T47D (cell line): ENCODE measurements around the gene C6orf89.
A peak's percentile ranks its signal among the peaks of the same experiment; 100 is the strongest.

Experiments used
- DNase-seq, 2 experiments: peaks; one replicate each; pipeline versions ENCODE4 v3.0.0 to v3.0.0-alpha.2; 2011 to 2012; ENCODE audit warnings: low read depth in 1 of 2, low spot score in 1 of 2
- JUND ChIP-seq: IDR thresholded peaks from 2 replicates; pipeline ENCODE4 v1.6.1; 2012; ENCODE audit warnings: low read depth
- in situ Hi-C: cut with HindIII; loops from 2 replicates; pipeline ENCODE4 v1.10.0; 2016; ENCODE audit warnings: low sequenced_read_pairs, low pct_unique_long_range_greater_than_20kb

C6orf89 gene

DNA sequence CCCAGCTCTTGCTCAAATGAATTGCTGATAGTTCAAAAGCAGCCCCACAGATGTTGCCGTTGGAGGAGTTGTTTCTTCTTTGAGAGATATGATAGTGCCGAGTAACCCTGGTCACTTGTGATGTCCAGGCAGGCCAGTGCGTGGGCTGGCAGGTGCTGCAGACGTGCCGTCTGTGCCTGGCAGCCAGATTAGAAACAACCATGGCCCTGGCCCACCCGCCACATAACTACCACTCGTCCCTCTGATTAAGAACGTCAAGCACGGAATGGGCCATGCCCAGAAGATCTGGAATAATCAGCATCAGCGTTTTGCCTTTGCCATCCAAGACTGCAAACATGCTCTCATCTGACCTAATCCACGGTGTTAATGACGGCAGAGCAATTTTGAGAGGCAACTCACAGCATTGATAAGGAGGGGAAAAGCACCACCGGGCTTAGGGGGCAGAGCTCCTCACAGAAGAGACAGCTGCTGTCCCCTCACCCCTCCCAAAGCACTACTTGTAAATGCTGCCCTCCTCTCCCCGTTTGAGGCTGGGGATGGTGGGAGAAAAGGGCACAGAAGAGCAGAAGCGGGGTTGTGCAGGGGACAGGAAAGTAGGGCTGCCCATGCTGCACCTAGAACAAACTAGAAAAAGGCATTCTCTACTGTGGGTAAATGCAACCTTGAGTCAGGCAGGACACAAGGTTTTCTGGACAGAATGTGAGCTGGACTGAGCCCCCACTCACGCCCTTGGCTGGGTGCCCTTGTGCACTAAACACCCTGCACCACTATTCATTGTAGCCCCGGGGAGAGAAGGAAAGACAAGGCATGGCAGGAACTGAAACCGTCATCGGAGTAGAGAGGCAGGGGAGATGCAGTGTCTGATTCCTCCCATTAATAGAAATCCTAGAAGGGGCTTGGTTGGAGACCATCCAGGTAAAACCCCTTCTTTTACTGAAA is 41.3 kb upstream of the C6orf89 start:
- in situ Hi-C loops: no loop called here
- no peak for TF ChIP-seq JUND
- DNase-seq: no peak

DNA sequence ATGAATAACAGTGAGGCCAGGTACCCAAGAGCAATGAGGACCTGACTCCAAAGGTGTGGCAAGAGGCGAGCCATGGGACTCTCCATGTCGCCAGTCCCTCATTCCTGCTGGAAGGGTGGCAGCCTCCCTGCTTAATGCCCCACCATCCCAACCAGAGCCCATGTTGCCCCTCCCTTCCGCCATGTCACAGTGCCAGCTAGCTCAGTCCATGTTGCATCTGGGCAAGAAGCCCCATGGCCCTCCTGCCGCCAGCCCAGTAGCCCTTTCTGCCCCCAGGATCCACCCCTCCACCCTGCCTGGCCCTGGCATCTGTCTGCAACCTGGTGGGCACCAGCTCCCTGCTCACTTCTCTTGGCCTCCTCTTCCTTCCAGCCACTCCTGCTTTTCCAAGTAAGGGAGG is 40.5 kb upstream of the C6orf89 start:
- in situ Hi-C loops: no loop called here
- DNase-seq: no peak
- TF ChIP-seq JUND: no peak

DNA sequence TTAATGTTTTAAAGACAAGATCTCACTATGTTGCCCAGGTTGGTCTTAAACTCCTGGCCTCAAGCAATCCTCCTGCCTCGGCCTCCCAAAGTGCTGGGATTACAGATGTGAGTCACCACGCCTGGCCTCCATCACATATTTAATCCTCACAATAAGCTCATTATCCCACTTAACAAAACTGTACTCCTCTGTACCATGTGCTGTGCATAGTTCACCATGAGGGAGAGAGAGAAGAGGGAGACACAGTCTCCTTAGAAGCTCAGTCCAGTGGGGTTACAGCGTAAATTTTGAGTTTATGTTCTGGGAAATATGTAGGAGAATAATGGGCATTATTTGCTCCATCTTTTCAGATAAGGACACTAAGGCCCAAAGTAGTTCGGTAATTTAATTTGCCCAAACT is 38.6 kb upstream of the C6orf89 start:
- in situ Hi-C loops: no loop called here
- no peak for TF ChIP-seq JUND
- DNase-seq: no peak

GRCh38 chr6:36847991-36848390 is 37.8 kb upstream of the C6orf89 start:
- in situ Hi-C loops: no loop called here
- TF ChIP-seq JUND: no peak
- no peak for DNase-seq

- in situ Hi-C loops: no loop called here
- TF ChIP-seq JUND: no peak
- DNase-seq: no peak
Measured at GRCh38 chr6:36848658-36849441, 36.9 kb upstream of the C6orf89 start.

GRCh38 chr6:36850021-36850420 is 35.7 kb upstream of the C6orf89 start:
- no peak for DNase-seq
- in situ Hi-C loops: no loop called here
- no peak for TF ChIP-seq JUND

GRCh38 chr6:36851149-36851614 is 34.6 kb upstream of the C6orf89 start:
- peak; percentile 53 to 78 for DNase-seq
- in situ Hi-C loops: no loop called here
- no peak for TF ChIP-seq JUND

DNA sequence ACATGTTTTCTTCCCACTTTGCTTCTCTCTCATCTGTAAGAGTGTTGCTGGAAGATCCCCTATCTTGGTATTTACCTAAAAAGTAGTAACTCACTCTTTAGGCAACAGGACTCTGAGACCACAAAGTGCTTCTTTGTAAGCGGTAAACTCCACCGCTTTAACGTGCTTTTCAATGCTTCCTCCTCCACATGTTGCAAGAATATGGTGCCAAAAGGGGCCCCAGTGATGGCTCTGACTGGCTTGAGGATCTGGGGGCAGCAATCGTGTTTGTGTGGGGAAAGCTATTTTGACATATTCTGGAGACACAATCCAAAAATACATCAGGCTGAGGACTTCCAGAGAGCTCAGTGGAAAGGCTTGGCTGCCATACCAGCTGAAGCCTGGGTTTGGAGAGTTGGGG is 34.1 kb upstream of the C6orf89 start:
- TF ChIP-seq JUND: no peak
- in situ Hi-C loops: no loop called here

GRCh38 chr6:36852481-36853147 is 33.1 kb upstream of the C6orf89 start:
- no peak for DNase-seq
- in situ Hi-C loops: no loop called here
- no peak for TF ChIP-seq JUND

More for the DNA sequence above, 34.1 kb upstream of the C6orf89 start:
- DNase-seq: no peak

DNA sequence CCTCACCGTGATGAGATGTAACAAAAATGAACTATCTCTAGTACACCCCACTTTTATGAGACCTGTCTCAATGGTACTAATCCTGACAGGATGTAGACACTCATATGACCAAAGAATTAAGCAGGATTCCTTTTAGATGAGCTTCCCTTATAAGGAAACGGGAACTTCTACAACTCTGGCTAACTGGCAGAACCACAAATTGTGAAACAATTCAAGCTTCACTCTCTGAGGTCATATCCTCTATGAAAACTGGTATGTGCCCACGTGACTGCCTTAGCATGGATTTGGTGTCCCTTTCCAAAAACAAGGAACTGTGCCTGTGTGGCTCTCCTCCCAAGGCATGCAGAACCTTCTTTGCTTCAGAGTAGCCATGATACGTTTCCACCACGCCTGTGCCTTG is 32.4 kb upstream of the C6orf89 start:
- in situ Hi-C loops: no loop called here
- TF ChIP-seq JUND: no peak
- DNase-seq: peak in 1 of 2 experiments; percentile 88

DNA sequence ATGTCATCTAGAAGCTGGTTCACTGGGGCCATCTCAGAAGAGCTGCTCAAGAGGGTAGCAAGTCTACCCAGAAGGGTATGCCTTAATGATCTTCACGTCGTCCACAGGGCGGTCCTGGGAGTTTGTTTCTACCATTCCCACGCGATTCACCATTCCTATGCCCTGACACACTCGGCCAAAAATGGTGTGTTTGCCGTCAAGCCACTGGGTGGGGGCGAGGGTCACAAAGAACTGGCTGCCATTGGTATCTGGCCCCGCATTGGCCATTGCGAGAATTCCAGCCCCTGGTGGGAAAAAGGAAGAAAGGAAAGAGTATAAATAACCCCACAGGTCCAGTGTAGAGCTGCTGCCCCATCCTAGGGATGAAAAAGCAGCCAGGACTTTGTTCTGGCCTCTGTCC is 30.0 kb upstream of the C6orf89 start:
- no peak for DNase-seq
- in situ Hi-C loops: no loop called here
- no peak for TF ChIP-seq JUND

DNA sequence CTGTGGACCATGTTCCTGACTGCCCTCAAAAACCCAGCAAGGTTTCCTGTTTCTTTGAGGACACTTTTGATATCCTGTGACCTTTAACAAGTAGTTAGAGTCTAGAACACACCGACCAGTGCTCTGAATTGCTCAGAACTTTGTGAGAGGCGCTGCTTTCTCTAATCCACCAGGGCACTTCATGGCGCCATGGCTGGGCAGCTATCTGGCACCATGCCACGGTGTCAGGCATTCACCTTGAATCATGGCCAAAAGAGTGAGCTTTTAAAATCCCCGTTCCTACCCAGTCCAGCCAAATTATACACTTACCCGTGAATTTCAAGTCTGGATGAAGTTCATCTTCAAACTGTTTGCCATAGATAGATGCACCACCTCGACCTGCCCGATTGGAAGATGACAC is 29.5 kb upstream of the C6orf89 start:
- DNase-seq: no peak
- in situ Hi-C loops: no loop called here
- no peak for TF ChIP-seq JUND
